GM12878 (cell line): ENCODE results near the gene HUS1B. TPM values are rescaled to one million over a fixed set of nuclear protein-coding genes. Genes with fewer than 3 reads are reported as not detected.

Source experiments
- ATAC-seq: fragments of 200-7000 bp; cut with Tn5 transposase; 3 replicates; pipeline ENCODE4 v1.9.1; 2020; ENCODE audit warnings: mild to moderate bottlenecking, moderate library complexity
- BruUV-seq: library from RNA; stranded (reverse); fragments of 400-500 nt; replicated peaks from 2 replicates; lab custom pipeline; 2021; lab: Mats Ljungman, UMichigan
- CTCF ChIA-PET: fragments of 300-600 bp; sonication (Branson Sonifier 250); formaldehyde crosslinking; extraction: SDS; loops from one replicate; lab custom pipeline; 2021; ENCODE audit warnings: inconsistent platforms; lab: Yijun Ruan, JAX
- POLR2A ChIA-PET: fragments of 350-600 bp; formaldehyde crosslinking; extraction: SDS; loops from one replicate; lab custom pipeline; 2021; ENCODE audit warnings: inconsistent platforms; lab: Charles Lee
- RAD21 ChIA-PET: fragments of 300-600 bp; sonication (Branson Sonifier 250); formaldehyde crosslinking; loops from one replicate; lab custom pipeline; 2023; ENCODE audit warnings: antibody characterized with exemption; ENCODE audit not compliant: unreplicated experiment; lab: Charles Lee
- SMC1A ChIA-PET: fragments of 300-600 bp; sonication (Branson Sonifier 250); formaldehyde crosslinking; loops from one replicate; lab custom pipeline; 2023; ENCODE audit not compliant: unreplicated experiment, uncharacterized antibody; lab: Charles Lee
- DNase-seq: peaks from one replicate; pipeline ENCODE4 v3.0.0-alpha.2; 2011; ENCODE audit warnings: low read depth, low spot score
- FAIRE-seq: peaks from 3 replicates; lab custom pipeline; 2011; peaks lifted over from hg19 to GRCh38; lab: Jason Lieb, UNC
- H2AFZ ChIP-seq: 2 replicates; pipeline ENCODE4 v1.6.0; 2011; ENCODE audit warnings: low read depth, low read length, control low read depth; ENCODE audit not compliant: control insufficient read depth
- H3K27ac ChIP-seq: 2 replicates; pipeline ENCODE4 v1.5.1; 2011; ENCODE audit warnings: control low read depth; ENCODE audit not compliant: control insufficient read depth, insufficient read depth
- H3K27me3 ChIP-seq, 2 experiments: replicated peaks in 1 of 2; 2 replicates each; pipeline versions ENCODE4 v1.6.0 to v1.6.1; 2011; ENCODE audit warnings: low read length in 1 of 2; ENCODE audit not compliant: control insufficient read depth in 2 of 2, insufficient read depth in 2 of 2
- H3K36me3 ChIP-seq, 2 experiments: 2 replicates each; pipeline ENCODE4 v1.5.1; 2011; ENCODE audit warnings: low read length in 1 of 2; ENCODE audit not compliant: control insufficient read depth in 2 of 2, insufficient read depth in 2 of 2
- H3K4me1 ChIP-seq: 2 replicates; pipeline ENCODE4 v1.6.1; 2011; ENCODE audit warnings: mild to moderate bottlenecking, low read length, moderate library complexity, mixed read lengths; ENCODE audit not compliant: control insufficient read depth, insufficient read depth
- H3K4me2 ChIP-seq: 2 replicates; pipeline ENCODE4 v1.6.0; 2011; ENCODE audit warnings: control low read depth; ENCODE audit not compliant: control insufficient read depth, insufficient read depth
- H3K4me3 ChIP-seq: fragments of 200-600 bp; sonication (generic); 2 replicates; pipeline ENCODE4 v1.5.1; 2016
- H3K79me2 ChIP-seq: 2 replicates; pipeline ENCODE4 v1.6.0; 2011; ENCODE audit warnings: low read length; ENCODE audit not compliant: control insufficient read depth, insufficient read depth
- H3K9ac ChIP-seq: 2 replicates; pipeline ENCODE4 v1.8.0; 2011; ENCODE audit warnings: low read length, control low read depth, mixed read lengths; ENCODE audit not compliant: control insufficient read depth, insufficient read depth
- H3K9me3 ChIP-seq: replicated peaks from 3 replicates; pipeline ENCODE4 v1.5.1; 2011; ENCODE audit warnings: mild to moderate bottlenecking, low read length; ENCODE audit not compliant: control insufficient read depth, insufficient read depth
- H4K20me1 ChIP-seq: 2 replicates; pipeline ENCODE4 v1.6.0; 2011; ENCODE audit not compliant: control insufficient read depth, insufficient read depth
- BCL11A ChIP-seq: IDR thresholded peaks from 2 replicates; pipeline ENCODE4 v1.6.1; 2011; ENCODE audit warnings: low read depth, low read length
- CHD1 ChIP-seq: IDR thresholded peaks from 2 replicates; pipeline ENCODE4 v1.6.1; 2012; ENCODE audit warnings: low read depth, low read length, improper control_type of control experiment
- CHD4 ChIP-seq: fragments of 200-600 bp; sonication (generic); IDR thresholded peaks from 2 replicates; pipeline ENCODE4 v1.6.1; 2016; ENCODE audit warnings: mild to moderate bottlenecking
- CREB1 ChIP-seq: IDR thresholded peaks from 2 replicates; pipeline ENCODE4 v1.6.1; 2012; ENCODE audit warnings: low read depth, mild to moderate bottlenecking, inconsistent platforms
- DPF2 ChIP-seq: fragments of 450-650 bp; IDR thresholded peaks from 2 replicates; pipeline ENCODE4 v1.6.1; 2017; ENCODE audit warnings: mild to moderate bottlenecking
- EED ChIP-seq: sonication (generic); IDR thresholded peaks from 2 replicates; pipeline ENCODE4 v1.6.1; 2016; ENCODE audit warnings: antibody characterized with exemption, low read depth
- EP300 ChIP-seq, 2 experiments: fragments of 150-350 bp in 1 of 2; IDR thresholded peaks; 2 replicates each; pipeline ENCODE4 v1.6.1; 2011 to 2012; ENCODE audit warnings: low read depth in 2 of 2, low read length in 2 of 2, borderline replicate concordance in 1 of 2, improper control_type of control experiment in 1 of 2, inconsistent platforms in 1 of 2; ENCODE audit not compliant: control insufficient read depth in 1 of 2
- ETV6 ChIP-seq, 2 experiments: fragments of 450-650 bp in 1 of 2; IDR thresholded peaks in 1 of 2; conservative IDR thresholded peaks in 1 of 2; 2 replicates each; pipeline ENCODE4 v1.6.1; 2014; ENCODE audit warnings: antibody characterized with exemption in 1 of 2, borderline replicate concordance in 1 of 2, low read depth in 1 of 2, mild to moderate bottlenecking in 1 of 2, moderate library complexity in 1 of 2
- NFXL1 ChIP-seq: fragments of 450-650 bp; IDR thresholded peaks from 2 replicates; pipeline ENCODE4 v1.6.1; 2017; ENCODE audit warnings: antibody characterized with exemption, mild to moderate bottlenecking, borderline replicate concordance
- NR2C1 ChIP-seq: fragments of 450-650 bp; IDR thresholded peaks from 2 replicates; pipeline ENCODE4 v1.6.1; 2017; ENCODE audit warnings: antibody characterized with exemption, mild to moderate bottlenecking, moderate library complexity
- NRF1 ChIP-seq: conservative IDR thresholded peaks from 2 replicates; pipeline ENCODE4 v1.6.1; 2011; ENCODE audit warnings: mild to moderate bottlenecking, low read depth, low read length, improper control_type of control experiment
- POLR2AphosphoS2 ChIP-seq: IDR thresholded peaks from 2 replicates; pipeline ENCODE4 v1.6.1; 2011; ENCODE audit warnings: low read depth, mild to moderate bottlenecking, low read length, improper control_type of control experiment, moderate library complexity
- STAT1 ChIP-seq: fragments of 450-650 bp; conservative IDR thresholded peaks from 2 replicates; pipeline ENCODE4 v1.6.1; 2014; ENCODE audit warnings: antibody characterized with exemption, mild to moderate bottlenecking
- ZBED1 ChIP-seq: IDR thresholded peaks from 2 replicates; pipeline ENCODE4 v1.6.1; 2016; ENCODE audit warnings: borderline replicate concordance
- WGBS: methylation state at CpG from one replicate; pipeline ENCODE4 v1.1.6; 2016; ENCODE audit warnings: low lambda C conversion rate; ENCODE audit not compliant: insufficient replicate concordance, insufficient coverage; ENCODE audit errors: missing lambda C conversion rate; 5-methylcytosine and 5-hydroxymethylcytosine counted together
- in situ Hi-C: fragments of 300-500 bp; cut with MboI; formaldehyde crosslinking; loops from 9 replicates; pipeline ENCODE4 v1.14.3; 2018; ENCODE audit warnings: mixed read lengths
- intact Hi-C: fragments of 100-400 bp; cut with micrococcal nuclease; formaldehyde crosslinking; loops from one replicate; pipeline ENCODE4 v1.14.2; 2022; ENCODE audit not compliant: unreplicated experiment
- polyA plus RNA-seq, 11 experiments: library from polyadenylated mRNA; depleted of rRNA in 4 of 11; unstranded in 6 of 11; stranded (reverse) in 5 of 11; fragments of >200 nt; fragmentation: Nextera tagmentation in 4 of 11; fragmentation: Illumina TruSeq in 1 of 11; extraction: Ambion mirVana in 4 of 11; extraction: Trizol in 1 of 11; gene quantifications; 1 replicate in 1 of 11; 2 replicates in 10 of 11; pipeline versions ENCODE4 v1.2.1 to v1.2.3, GENCODE V29; 2011 to 2016; ENCODE audit warnings: inconsistent platforms in 2 of 11, missing spikeins in 2 of 11, low read depth in 1 of 11
- total RNA-seq, 4 experiments: library from RNA; depleted of rRNA in 3 of 4; stranded (reverse); fragments of >200 nt in 3 of 4; fragmentation: Illumina TruSeq in 1 of 4; extraction: Trizol in 1 of 4; gene quantifications; 2 replicates each; pipeline versions ENCODE4 v1.2.1 to v1.2.3, GENCODE V29; 2013 to 2021
- TF ChIP-seq, protein P1 (sequence below): IDR thresholded peaks from 2 replicates; pipeline ENCODE4 v1.6.1; 2012; ENCODE audit warnings: low read depth, low read length, improper control_type of control experiment
- TF ChIP-seq, protein P2 (sequence below): IDR thresholded peaks from 2 replicates; pipeline ENCODE4 v1.6.1; 2011; ENCODE audit warnings: low read depth, mild to moderate bottlenecking, low read length, moderate library complexity, borderline replicate concordance; ENCODE audit errors: extremely low read depth

The HUS1B gene
- total and polyA plus RNA-seq, 10 of the 15 experiments (the other 5 are each of a cell fraction or from before 2014, with no cell fraction given) = 0.11 to 1.3 (median 0.68) TPM; not detected in 3

DNA sequence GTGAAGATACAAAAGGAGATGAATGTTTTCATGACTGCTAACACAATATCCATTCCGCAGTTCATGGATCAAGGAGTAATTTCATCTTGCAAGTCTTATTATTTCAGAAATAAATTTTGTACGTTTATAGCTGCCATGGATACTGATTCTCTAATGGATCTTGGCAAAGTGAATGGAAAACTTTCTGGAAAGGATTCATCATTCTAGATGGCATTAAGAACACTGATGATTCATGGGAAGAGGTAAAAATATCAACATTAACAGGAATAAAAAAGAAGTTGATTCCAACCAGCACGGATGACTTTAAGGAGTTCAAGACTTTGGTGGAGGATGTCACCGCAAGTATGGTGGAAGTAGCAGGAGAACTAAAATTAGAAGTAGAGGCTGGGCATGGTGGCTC lies 2.8 kb downstream of the HUS1B start:
- ChIA-PET RAD21 (interaction anchor here (1.6 kb wide), 1 partner anchor 63 kb away, joined by 3 read pairs; no protein-coding TSS in a partner anchor), CTCF (interaction anchor here (1.4 kb wide), 1 partner anchor 67 kb away, joined by 8 read pairs; no protein-coding TSS in a partner anchor), SMC1A (interaction anchor here (1.2 to 1.5 kb wide), 4 partner anchors 8 to 61 kb away, joined by 3 to 4 read pairs (median 4); no protein-coding TSS in a partner anchor), POLR2A (no interaction called here)
- no peaks in the 10 kb centered on the region for H3K27me3 ChIP-seq
- ATAC-seq (no peak), DNase-seq (no peak)
- in situ Hi-C loops = no loop called here
- peaks cover 0 to 4% of the 10 kb centered on the region in 2 experiments; a peak in 2 of 4 replicates for H3K36me3 ChIP-seq
- no peaks in the 10 kb centered on the region for H3K4me1 ChIP-seq
- no peak overlapping the region for H3K4me2 ChIP-seq
- intact Hi-C loops = no loop called here
- H4K20me1 ChIP-seq = no peaks in the 10 kb centered on the region
- no peak for TF ChIP-seq NFXL1
- no peak for TF ChIP-seq NRF1
- TF ChIP-seq, all 136 proteins: peak for 0
- Histone ChIP-seq H3K9me3 (no peaks in the 10 kb centered on the region; the same call in 2 of the 3 replicates), H3K79me2 (no peaks in the 10 kb centered on the region), H3K27ac (no peak overlapping the region), H3K9ac (no peak overlapping the region), H3K4me3 (no peak overlapping the region), H2AFZ (no peak overlapping the region)
- no TSS peak for BruUV-seq
- FAIRE-seq = no peak
- 97% methylated on average over 4 of the region's 4 CpGs for WGBS

DNA sequence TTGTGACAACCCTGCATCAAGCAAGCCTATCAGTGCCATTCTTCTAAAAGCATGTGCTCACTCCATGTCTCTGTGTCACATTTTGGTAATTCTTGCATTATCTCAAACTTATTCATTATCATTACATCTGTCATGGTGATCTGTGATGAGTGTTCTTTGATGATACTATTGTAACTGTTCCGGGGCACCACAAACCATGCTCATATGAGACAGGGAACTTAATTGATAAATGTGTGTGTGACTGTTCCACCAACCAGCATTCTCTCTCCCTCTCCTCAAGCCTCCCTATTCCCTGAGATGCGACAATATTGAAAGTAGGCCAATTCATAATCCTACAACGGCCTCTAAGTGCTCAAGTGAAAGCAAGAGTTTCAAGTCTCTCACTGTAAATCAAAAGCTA lies 4.0 kb downstream of the HUS1B start:
- CTCF ChIA-PET = interaction anchor here (1.0 to 1.6 kb wide), 3 partner anchors 27 to 69 kb away, joined by 3 to 8 read pairs (median 6); no protein-coding TSS in a partner anchor
- POLR2A ChIA-PET = no interaction called here
- SMC1A ChIA-PET = interaction anchor here (0.7 to 1.5 kb wide), 5 partner anchors 9 to 50 kb away, joined by 3 to 4 read pairs (median 3); no protein-coding TSS in a partner anchor

More for the DNA sequence above, 4.0 kb downstream of the HUS1B start:
- Histone ChIP-seq H3K27ac (no peak overlapping the region), H2AFZ (no peak overlapping the region), H3K79me2 (no peaks in the 10 kb centered on the region), H3K27me3 (no peaks in the 10 kb centered on the region), H3K4me3 (no peak overlapping the region), H3K4me2 (no peak overlapping the region), H4K20me1 (no peaks in the 10 kb centered on the region), H3K36me3 (peaks cover 0 to 4% of the 10 kb centered on the region in 2 experiments; a peak in 2 of 4 replicates), H3K4me1 (no peaks in the 10 kb centered on the region), H3K9me3 (no peaks in the 10 kb centered on the region; the same call in 2 of the 3 replicates), H3K9ac (no peak overlapping the region)
- 96% methylated on average over 3 of the region's 3 CpGs for WGBS
- in situ Hi-C loops = no loop called here
- no TSS peak for BruUV-seq
- RAD21 ChIA-PET = interaction anchor here (1.6 kb wide), 1 partner anchor 61 kb away, joined by 3 read pairs; no protein-coding TSS in a partner anchor
- intact Hi-C loops = no loop called here
- no peak for FAIRE-seq
- no peak for ATAC-seq
- TF ChIP-seq EED (no peak), ZBED1 (no peak), STAT1 (no peak), CREB1 (no peak), POLR2AphosphoS2 (no peak), ETV6 (conservative IDR thresholded peaks at IDR 0.05 in 1 of 2, IDR thresholded peaks at IDR 0.05 in 1 of 2; ENCODE audit: borderline replicate concordance in 1 of 2, low read depth in 1 of 2) (no peak), CHD1 (no peak), DPF2 (no peak), NR2C1 (no peak), EP300 (IDR thresholded peaks at IDR 0.05; ENCODE audit: borderline replicate concordance in 1 of 2, control insufficient read depth in 1 of 2, low read depth in 2 of 2, low read length in 2 of 2) (no peak), CHD4 (no peak), BCL11A (no peak)
- TF ChIP-seq, protein P1, sequence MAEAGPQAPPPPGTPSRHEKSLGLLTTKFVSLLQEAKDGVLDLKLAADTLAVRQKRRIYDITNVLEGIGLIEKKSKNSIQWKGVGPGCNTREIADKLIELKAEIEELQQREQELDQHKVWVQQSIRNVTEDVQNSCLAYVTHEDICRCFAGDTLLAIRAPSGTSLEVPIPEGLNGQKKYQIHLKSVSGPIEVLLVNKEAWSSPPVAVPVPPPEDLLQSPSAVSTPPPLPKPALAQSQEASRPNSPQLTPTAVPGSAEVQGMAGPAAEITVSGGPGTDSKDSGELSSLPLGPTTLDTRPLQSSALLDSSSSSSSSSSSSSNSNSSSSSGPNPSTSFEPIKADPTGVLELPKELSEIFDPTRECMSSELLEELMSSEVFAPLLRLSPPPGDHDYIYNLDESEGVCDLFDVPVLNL = no peak
- TF ChIP-seq, protein P2, sequence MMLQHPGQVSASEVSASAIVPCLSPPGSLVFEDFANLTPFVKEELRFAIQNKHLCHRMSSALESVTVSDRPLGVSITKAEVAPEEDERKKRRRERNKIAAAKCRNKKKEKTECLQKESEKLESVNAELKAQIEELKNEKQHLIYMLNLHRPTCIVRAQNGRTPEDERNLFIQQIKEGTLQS = no peak
- no peak for DNase-seq
